Natural killer cell (primary cell): ENCODE data around the gene KAZN. TPM values are rescaled to one million over a fixed set of nuclear protein-coding genes. Genes with fewer than 3 reads are reported as not detected.

Experiments
- ATAC-seq, 3 donors: fragments of 150-1000 bp in 2 of 3; fragments of 200-7000 bp in 1 of 3; cut with Tn5 transposase; 1 replicate in 1 of 3; 2 replicates in 2 of 3; pipeline ENCODE4 v1.10.0; 2021; ENCODE audit warnings: mild to moderate bottlenecking in 2 of 3, moderate library complexity in 2 of 3
- DNase-seq, 2 donors: peaks; one replicate each; pipeline versions ENCODE4 v3.0.0 to v3.0.0-alpha.2; 2013 to 2021; ENCODE audit warnings: mixed read lengths in 1 of 2
- H3K27ac ChIP-seq: one replicate; pipeline ENCODE4 v1.5.1; 2013; ENCODE audit warnings: mild to moderate bottlenecking, low read length
- H3K27me3 ChIP-seq: one replicate; pipeline ENCODE4 v1.6.1; 2013; ENCODE audit warnings: low read length; ENCODE audit not compliant: control insufficient read depth, insufficient read depth
- H3K36me3 ChIP-seq: one replicate; pipeline ENCODE4 v1.6.1; 2013; ENCODE audit warnings: low read length; ENCODE audit not compliant: control insufficient read depth, insufficient read depth
- H3K4me1 ChIP-seq: one replicate; pipeline ENCODE4 v1.6.1; 2013; ENCODE audit warnings: low read length; ENCODE audit not compliant: control insufficient read depth, insufficient read depth
- H3K4me3 ChIP-seq: one replicate; pipeline ENCODE4 v1.5.1; 2013; ENCODE audit warnings: low read length
- H3K9me3 ChIP-seq: one replicate; pipeline ENCODE4 v1.6.1; 2013; ENCODE audit warnings: low read length; ENCODE audit not compliant: control insufficient read depth, insufficient read depth
- H3K27ac Mint-ChIP-seq, 2 donors: one replicate each; pipeline ENCODE4 v1.8.0; 2022; ENCODE audit warnings: mild to moderate bottlenecking in 2 of 2, mixed read lengths in 2 of 2, moderate library complexity in 1 of 2
- H3K27me3 Mint-ChIP-seq, 2 donors: one replicate each; pipeline ENCODE4 v1.8.0; 2022; ENCODE audit warnings: low read depth in 2 of 2, mixed read lengths in 2 of 2
- H3K36me3 Mint-ChIP-seq: one replicate; pipeline ENCODE4 v1.8.0; 2022; ENCODE audit warnings: mixed read lengths
- H3K4me1 Mint-ChIP-seq, 2 donors: one replicate each; pipeline ENCODE4 v1.8.0; 2022; ENCODE audit warnings: mixed read lengths in 2 of 2
- H3K4me3 Mint-ChIP-seq: one replicate; pipeline ENCODE4 v1.8.0; 2022; ENCODE audit warnings: mild to moderate bottlenecking, moderate library complexity, mixed read lengths
- H3K9me3 Mint-ChIP-seq, 2 donors: one replicate each; pipeline ENCODE4 v1.8.0; 2022; ENCODE audit warnings: mixed read lengths in 2 of 2
- CTCF ChIP-seq: fragments of 200-600 bp; IDR thresholded peaks from one replicate; pipeline ENCODE4 v1.8.0; 2022; ENCODE audit warnings: antibody characterized with exemption
- WGBS: methylation state at CpG from one replicate; pipeline ENCODE4 v1.1.7; 2013; ENCODE audit warnings: missing lambda C conversion rate; ENCODE audit not compliant: insufficient coverage; 5-methylcytosine and 5-hydroxymethylcytosine counted together
- intact Hi-C: fragments of 100-400 bp; cut with micrococcal nuclease; formaldehyde crosslinking; loops from one replicate; pipeline ENCODE4 v1.14.2; 2022
- total RNA-seq, 4 donors: library from RNA; stranded (reverse); fragments of 120-200 nt in 1 of 4; gene quantifications; one replicate each; pipeline versions ENCODE4 v1.2.3 to v1.2.4, GENCODE V29; 2013 to 2022

The KAZN gene
- total RNA-seq, 3 donors from 2014 or later (not counting 1 experiment from before 2014, with no cell fraction given), result 1.2 to 2.0 (median 1.7) TPM

DNA sequence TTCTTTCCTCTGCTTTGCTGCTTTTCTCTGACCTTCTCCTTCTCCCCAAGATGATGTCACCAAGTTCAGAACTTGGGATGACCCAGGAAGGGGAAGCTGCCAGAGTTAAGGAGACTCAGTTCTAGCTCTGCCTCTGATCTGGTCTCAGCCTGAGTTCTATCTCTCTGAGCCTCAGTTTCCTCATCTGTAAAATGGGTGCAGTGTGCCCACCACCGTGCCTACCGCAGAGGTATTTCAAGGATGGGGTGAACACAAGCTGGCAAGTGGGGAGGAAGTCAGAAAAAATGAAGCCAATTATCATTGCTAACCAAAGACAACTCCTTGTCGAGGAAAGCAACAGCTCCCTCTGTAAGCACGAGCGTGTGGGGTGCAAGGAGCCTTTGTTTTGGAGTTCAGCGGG, 249.7 kb downstream of the KAZN start:
- Histone ChIP-seq H3K9me3 (no peaks in the 10 kb centered on the region), H3K36me3 (no peaks in the 10 kb centered on the region), H3K27me3 (no peaks in the 10 kb centered on the region), H3K4me3 (no peak overlapping the region), H3K27ac (no peak overlapping the region), H3K4me1 (no peaks in the 10 kb centered on the region)
- peaks cover 0 to 8% of the 10 kb centered on the region in 2 donors for H3K9me3 Mint-ChIP-seq
- H3K27me3 Mint-ChIP-seq, result peaks cover 10 to 11% of the 10 kb centered on the region in 2 donors
- H3K4me3 Mint-ChIP-seq, result no peak overlapping the region
- no peak overlapping the region for H3K27ac Mint-ChIP-seq
- DNase-seq, result no peak
- H3K4me1 Mint-ChIP-seq, result no peaks in the 10 kb centered on the region
- 84% methylated on average over 6 of the region's 6 CpGs for WGBS
- H3K36me3 Mint-ChIP-seq, result no peaks in the 10 kb centered on the region
- no peak for TF ChIP-seq CTCF
- ATAC-seq, result no peak
- intact Hi-C loops, result no loop called here

DNA sequence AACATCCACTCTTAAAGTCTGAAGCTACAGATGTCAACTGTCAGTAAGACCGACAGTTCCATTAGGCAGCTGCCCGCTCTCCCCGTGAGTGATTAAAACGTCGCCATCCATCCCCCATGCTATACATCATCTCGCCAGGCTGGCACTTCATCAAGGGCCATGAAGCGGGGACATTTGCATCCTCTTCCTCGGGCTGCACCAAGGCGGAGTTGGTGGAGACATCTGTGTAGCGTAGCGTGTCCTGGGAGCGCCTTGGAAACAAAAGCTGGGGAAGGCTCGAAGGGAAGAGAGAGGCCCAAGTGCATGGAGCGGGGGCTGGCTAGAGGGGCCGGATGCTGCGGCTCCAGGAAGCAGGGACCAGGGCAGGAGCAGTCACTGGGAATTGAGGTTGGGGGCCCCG, 250.1 kb downstream of the KAZN start:
- Mint-ChIP-seq H3K36me3 (no peaks in the 10 kb centered on the region), H3K9me3 (peaks cover 0 to 8% of the 10 kb centered on the region in 2 donors)

DNA sequence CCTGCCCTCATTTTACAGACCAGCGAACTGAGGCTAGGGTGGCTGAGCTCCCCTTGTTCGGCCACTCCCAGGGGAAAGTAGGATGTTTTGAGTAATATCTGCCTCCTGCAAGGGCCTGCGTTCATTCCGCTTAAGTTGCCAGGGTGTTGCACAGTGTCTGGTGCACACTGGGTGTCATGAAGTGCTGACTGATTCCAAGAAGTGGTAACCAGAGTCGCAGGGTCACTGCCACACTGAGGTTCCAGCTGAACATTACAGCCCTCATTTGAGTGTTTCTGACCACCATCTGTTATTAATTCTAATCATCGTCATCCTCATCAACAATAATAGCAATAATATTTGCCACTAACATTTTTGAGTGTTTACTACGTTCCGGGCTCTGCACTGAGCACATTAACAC, 250.6 kb downstream of the KAZN start:
- no peaks in the 10 kb centered on the region for H3K4me1 ChIP-seq
- Mint-ChIP-seq H3K4me1 (no peaks in the 10 kb centered on the region), H3K27me3 (peaks cover 10 to 11% of the 10 kb centered on the region in 2 donors), H3K36me3 (no peaks in the 10 kb centered on the region), H3K27ac (no peak overlapping the region), H3K9me3 (peaks cover 0 to 8% of the 10 kb centered on the region in 2 donors), H3K4me3 (no peak overlapping the region)
- H3K27ac ChIP-seq, result no peak overlapping the region
- H3K36me3 ChIP-seq, result no peaks in the 10 kb centered on the region
- H3K9me3 ChIP-seq, result no peaks in the 10 kb centered on the region
- H3K27me3 ChIP-seq, result no peaks in the 10 kb centered on the region
- no peak overlapping the region for H3K4me3 ChIP-seq
- DNase-seq (no peak), ATAC-seq (no peak)
- 84% methylated on average over 8 of the region's 8 CpGs for WGBS
- intact Hi-C loops, result no loop called here
- TF ChIP-seq CTCF, result no peak

More for the DNA sequence above, 250.1 kb downstream of the KAZN start:
- DNase-seq (no peak), ATAC-seq (no peak)
- Histone ChIP-seq H3K27me3 (no peaks in the 10 kb centered on the region), H3K4me3 (no peak overlapping the region), H3K9me3 (no peaks in the 10 kb centered on the region), H3K4me1 (no peaks in the 10 kb centered on the region), H3K36me3 (no peaks in the 10 kb centered on the region), H3K27ac (no peak overlapping the region)
- no peak overlapping the region for H3K27ac Mint-ChIP-seq
- TF ChIP-seq CTCF, result no peak
- no peak overlapping the region for H3K4me3 Mint-ChIP-seq
- no peaks in the 10 kb centered on the region for H3K4me1 Mint-ChIP-seq
- WGBS, result 90% methylated on average over 17 of the region's 17 CpGs
- intact Hi-C loops, result no loop called here
- H3K27me3 Mint-ChIP-seq, result peaks cover 10 to 11% of the 10 kb centered on the region in 2 donors

DNA sequence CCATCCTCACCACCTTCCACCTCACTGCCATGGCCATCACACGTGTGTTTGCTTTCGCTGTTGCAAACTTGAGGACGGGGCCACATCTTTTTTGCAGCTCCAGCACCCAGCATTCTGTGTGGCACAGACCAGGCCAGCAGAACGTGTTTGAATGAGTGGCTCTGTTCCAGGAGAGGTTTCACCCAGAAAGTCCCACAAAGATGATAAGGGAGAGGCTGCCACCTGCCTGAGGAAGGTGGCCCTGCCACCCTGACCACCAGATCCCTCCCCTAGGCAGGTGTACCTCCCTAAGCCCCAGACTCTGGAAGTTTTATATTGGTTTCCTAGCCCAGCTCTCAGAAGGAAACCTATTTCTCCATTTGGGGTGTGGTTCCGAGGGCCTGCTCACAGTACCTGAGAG, 252.1 kb downstream of the KAZN start:
- no peak overlapping the region for H3K4me3 Mint-ChIP-seq
- no peaks in the 10 kb centered on the region for H3K36me3 ChIP-seq
- WGBS, result 62% methylated on average over 5 of the region's 5 CpGs

More for the DNA sequence above, 252.1 kb downstream of the KAZN start:
- no peaks in the 10 kb centered on the region for H3K36me3 Mint-ChIP-seq
- H3K27me3 Mint-ChIP-seq, result peaks cover 5 to 18% of the 10 kb centered on the region in 2 donors
- H3K27ac Mint-ChIP-seq, result no peak overlapping the region
- Histone ChIP-seq H3K27ac (no peak overlapping the region), H3K9me3 (no peaks in the 10 kb centered on the region), H3K4me1 (no peaks in the 10 kb centered on the region), H3K4me3 (no peak overlapping the region), H3K27me3 (no peaks in the 10 kb centered on the region)
- H3K9me3 Mint-ChIP-seq, result peaks cover 0 to under 1% of the 10 kb centered on the region in 2 donors
- DNase-seq, result no peak
- no peak for TF ChIP-seq CTCF
- no peaks in the 10 kb centered on the region for H3K4me1 Mint-ChIP-seq
- no peak for ATAC-seq
- intact Hi-C loops, result no loop called here
